Activated CD4-positive, CD25-positive, alpha-beta regulatory T cell (primary cell): ENCODE results near the gene HOXB2.

Experiments used
- DNase-seq, 4 experiments: peaks; one replicate each; lab custom pipeline; 2025; lab: John Stamatoyannopoulos, UW

HOXB2 gene

GRCh38 chr17:48578616-48579470 is 33.9 kb upstream of the HOXB2 start:
- DNase-seq = no peak

- peak in 2 of 4 experiments; percentile 22 to 31 for DNase-seq
These were observed 33.2 kb upstream of the HOXB2 start, which contains the start of gene HOXB4 for GRCh38 chr17:48577946-48578615. Gene HOXB4 (minus strand): TSS chr17:48578350. CDS start chr17:48578319, 31 bp downstream.

GRCh38 chr17:48577330-48577945 is 32.5 kb upstream of the HOXB2 start:
- no peak for DNase-seq

- no peak for DNase-seq
These were observed 31.8 kb upstream of the HOXB2 start for GRCh38 chr17:48576479-48577309.

DNA sequence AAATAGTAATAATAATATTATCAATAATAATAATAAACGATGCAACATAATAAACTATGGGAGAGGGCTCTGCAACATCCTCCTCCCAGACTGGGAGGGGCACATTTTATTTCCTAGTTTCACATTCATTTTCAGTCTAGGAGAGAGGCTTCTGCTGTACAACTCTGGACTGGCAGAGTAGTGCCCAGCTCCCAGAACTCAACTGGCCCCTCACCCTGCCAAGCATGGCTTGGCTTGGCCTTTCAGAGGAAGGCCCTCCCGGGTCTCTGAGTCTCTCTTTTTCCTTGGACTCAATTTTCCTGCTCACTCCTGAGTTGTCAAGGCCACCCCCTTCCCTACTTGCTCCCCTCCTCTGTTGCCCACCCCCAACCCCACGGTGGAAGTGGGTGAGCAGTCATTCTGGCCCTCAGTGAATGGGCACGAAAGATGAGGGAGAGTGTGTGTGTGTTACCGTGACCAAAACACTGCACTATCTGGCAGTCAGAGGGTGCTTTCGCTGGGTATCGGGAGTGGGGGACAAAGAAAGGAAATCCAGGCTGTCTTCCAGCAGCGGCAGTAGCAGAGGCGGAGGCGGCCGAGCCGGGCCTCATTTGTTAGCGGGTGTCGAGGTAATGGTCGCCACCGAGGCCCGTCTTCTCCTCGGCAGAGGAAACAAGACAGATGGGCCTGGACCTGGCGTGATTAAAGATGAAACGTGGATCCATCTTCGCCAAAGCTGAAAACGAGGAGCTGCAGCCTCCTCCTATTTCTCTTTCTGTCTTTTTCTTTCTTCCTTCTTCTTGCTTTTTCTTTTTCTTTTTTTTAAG is 31.0 kb upstream of the HOXB2 start:
- no peak for DNase-seq

DNA sequence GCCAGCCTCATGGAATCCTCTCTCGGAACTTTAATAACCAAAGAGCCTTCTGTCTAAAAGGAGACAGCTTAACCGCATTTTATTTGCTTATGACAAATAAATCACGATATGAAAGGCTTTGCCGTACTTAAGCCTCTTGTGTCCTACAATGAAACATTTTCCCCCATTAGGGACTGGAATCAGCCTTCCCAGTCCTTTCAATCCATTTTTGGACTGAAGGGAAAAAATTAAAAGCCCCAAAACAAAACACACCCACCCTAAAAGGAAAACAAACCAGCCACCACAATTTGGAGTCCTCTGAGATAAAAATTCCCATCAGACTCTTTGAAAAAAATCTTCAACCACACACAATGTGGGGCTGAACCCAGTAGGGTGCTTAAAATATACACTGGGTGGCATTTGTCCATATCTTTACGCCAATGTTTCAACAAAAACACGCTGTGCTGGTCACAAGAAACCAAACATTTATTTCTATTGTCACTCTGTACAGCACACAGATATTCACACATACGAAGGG is 30.2 kb upstream of the HOXB2 start:
- DNase-seq = no peak

GRCh38 chr17:48574505-48575065 is 29.7 kb upstream of the HOXB2 start:
- DNase-seq = no peak

- DNase-seq = no peak
These were observed 27.0 kb upstream of the HOXB2 start for GRCh38 chr17:48571826-48572417.

GRCh38 chr17:48571024-48571818 is 26.3 kb upstream of the HOXB2 start:
- no peak for DNase-seq

- DNase-seq = no peak
These were observed 25.6 kb upstream of the HOXB2 start for GRCh38 chr17:48570325-48571023.

GRCh38 chr17:48569674-48570324 is 24.9 kb upstream of the HOXB2 start:
- DNase-seq = no peak

DNA sequence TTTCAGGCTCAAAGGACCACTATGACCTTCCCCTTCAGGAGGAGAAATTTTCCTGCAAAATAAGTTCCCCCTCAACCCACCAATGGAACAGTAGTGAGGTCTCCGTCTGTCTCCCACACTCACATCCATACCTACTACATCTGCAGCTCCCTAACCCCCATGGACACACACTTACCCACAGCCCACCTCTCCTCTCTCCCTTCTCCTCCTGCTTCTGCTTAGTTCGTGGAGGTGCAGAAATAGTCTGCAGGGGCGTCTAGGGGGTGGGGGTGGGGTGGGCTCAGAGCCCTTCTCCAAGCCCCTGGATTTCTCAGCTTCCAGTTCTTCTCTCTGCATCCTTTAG is 24.3 kb upstream of the HOXB2 start:
- no peak for DNase-seq

DNA sequence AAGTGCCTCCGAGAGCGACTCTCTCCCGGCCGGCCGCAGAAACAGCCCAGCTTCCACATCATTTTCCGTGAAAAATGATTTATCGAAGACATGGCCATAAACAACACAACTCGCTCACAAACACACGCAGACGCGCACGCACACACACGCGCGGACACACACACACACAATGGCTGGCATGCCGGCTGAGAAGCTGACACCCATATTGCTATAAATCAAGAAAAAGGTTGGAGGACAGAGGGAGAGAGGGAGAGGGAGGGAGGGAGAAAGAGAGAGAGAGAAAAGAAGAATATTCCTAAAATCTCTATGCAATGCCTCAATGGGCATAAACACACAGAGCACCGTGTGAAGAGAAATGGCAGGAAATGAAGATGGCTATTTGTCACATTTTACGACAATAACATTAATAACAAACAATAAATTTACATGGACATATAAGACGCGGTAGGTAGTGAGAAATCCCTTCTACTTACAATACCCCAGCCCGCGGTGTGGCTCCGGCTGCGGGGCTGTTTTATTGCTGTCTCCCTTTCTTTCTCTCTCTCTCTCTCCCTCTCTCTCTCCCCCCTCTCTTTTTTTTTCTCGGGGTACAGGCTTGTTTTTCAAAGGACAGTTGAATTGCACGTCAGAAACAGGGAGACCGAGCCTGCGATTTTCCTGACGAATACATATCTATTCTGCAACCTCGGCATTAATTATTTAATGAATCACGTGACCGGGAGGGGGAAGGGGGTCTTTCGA is 23.8 kb upstream of the HOXB2 start:
- DNase-seq = no peak

- no peak for DNase-seq
These were observed 22.9 kb upstream of the HOXB2 start for GRCh38 chr17:48567646-48568354.

DNA sequence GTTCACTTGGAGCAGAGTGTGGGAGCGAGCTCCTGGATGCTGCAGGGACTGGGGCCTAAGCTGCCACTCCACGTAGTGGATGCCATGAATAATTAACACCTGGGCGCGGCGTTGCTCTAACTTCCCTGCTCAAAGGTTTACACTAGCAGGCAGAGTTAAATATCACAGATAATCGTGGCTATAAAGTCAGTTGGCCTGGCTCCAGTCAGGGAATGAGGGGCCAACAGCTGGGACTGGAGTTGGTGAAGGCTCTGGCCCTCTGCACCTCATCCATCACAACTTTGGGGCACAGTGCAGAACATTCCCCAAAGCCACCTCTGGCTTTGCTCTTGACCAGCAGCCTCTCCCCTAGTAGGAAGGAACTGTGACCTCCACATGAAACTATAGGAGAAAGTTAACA is 22.3 kb upstream of the HOXB2 start:
- no peak for DNase-seq

GRCh38 chr17:48566717-48567116 is 21.8 kb upstream of the HOXB2 start:
- no peak for DNase-seq
